HEK293 (cell line): ENCODE measurements around the gene ABHD16A.

Source experiments
- CTCF ChIA-PET: fragments of 350-600 bp; formaldehyde crosslinking; extraction: SDS; loops from one replicate; lab custom pipeline; 2021; ENCODE audit warnings: antibody characterized with exemption; lab: Yijun Ruan, JAX
- POLR2A ChIA-PET: fragments of 300-600 bp; formaldehyde crosslinking; extraction: SDS; loops from one replicate; lab custom pipeline; 2020; ENCODE audit warnings: antibody characterized with exemption, inconsistent platforms; lab: Yijun Ruan, JAX
- H3K27ac ChIP-seq: fragments of 200-500 bp; sonication (Bioruptor generic); 2 replicates; pipeline ENCODE4 v1.5.1; 2014; ENCODE audit warnings: low read depth, low read length, control low read depth, inconsistent platforms; ENCODE audit errors: extremely low read depth
- H3K36me3 ChIP-seq, 2 experiments: fragments of 200-500 bp in 1 of 2; sonication (Bioruptor generic) in 1 of 2; 1 replicate in 1 of 2; 2 replicates in 1 of 2; pipeline ENCODE4 v1.5.1; 2014 to 2017; ENCODE audit warnings: inconsistent platforms in 2 of 2, low read length in 2 of 2; ENCODE audit not compliant: control insufficient read depth in 2 of 2, insufficient read depth in 1 of 2
- H3K4me1 ChIP-seq: fragments of 200-500 bp; sonication (Bioruptor generic); 2 replicates; pipeline ENCODE4 v1.5.1; 2014; ENCODE audit warnings: mild to moderate bottlenecking, low read length, inconsistent platforms; ENCODE audit not compliant: control insufficient read depth, insufficient read depth
- H3K4me3 ChIP-seq: 2 replicates; pipeline ENCODE4 v1.5.1; 2011; ENCODE audit warnings: low read depth, mild to moderate bottlenecking, control low read depth, low read length, moderate library complexity
- H3K9me3 ChIP-seq: fragments of 200-500 bp; sonication (Bioruptor generic); 2 replicates; pipeline ENCODE4 v1.5.1; 2014; ENCODE audit warnings: low read depth, low read length, inconsistent platforms; ENCODE audit not compliant: control insufficient read depth, insufficient read depth
- BCL11B ChIP-seq: fragments of 450-650 bp; formaldehyde crosslinking; IDR thresholded peaks from 2 replicates; pipeline ENCODE4 v1.5.1; 2016; ENCODE audit warnings: low read depth, missing biosample characterization, missing genetic modification characterization
- GLI2 ChIP-seq: fragments of 450-650 bp; formaldehyde crosslinking; IDR thresholded peaks from 2 replicates; pipeline ENCODE4; 2017; ENCODE audit warnings: missing biosample characterization, missing genetic modification characterization, low read depth, borderline replicate concordance
- GLIS1 ChIP-seq: fragments of 450-650 bp; formaldehyde crosslinking; IDR thresholded peaks from 2 replicates; pipeline ENCODE4 v1.5.1; 2016; ENCODE audit warnings: missing biosample characterization, missing genetic modification characterization
- HOXD13 ChIP-seq: sonication (generic); formaldehyde crosslinking; IDR thresholded peaks from 2 replicates; pipeline ENCODE4 v1.8.0; 2022; ENCODE audit warnings: missing genetic modification reagents, borderline replicate concordance
- KLF10 ChIP-seq: fragments of 450-650 bp; IDR thresholded peaks from 2 replicates; pipeline ENCODE4 v1.5.1; 2018; ENCODE audit warnings: missing biosample characterization, mild to moderate bottlenecking, missing genetic modification characterization
- MZF1 ChIP-seq: fragments of 450-650 bp; formaldehyde crosslinking; IDR thresholded peaks from 2 replicates; pipeline ENCODE4 v1.5.1; 2017; ENCODE audit warnings: missing biosample characterization, missing genetic modification characterization, borderline replicate concordance
- SCRT1 ChIP-seq: fragments of 450-650 bp; formaldehyde crosslinking; IDR thresholded peaks from 2 replicates; pipeline ENCODE4 v1.5.1; 2016; ENCODE audit warnings: missing biosample characterization, missing genetic modification characterization, borderline replicate concordance
- ZIC2 ChIP-seq: fragments of 450-650 bp; formaldehyde crosslinking; IDR thresholded peaks from 2 replicates; pipeline ENCODE4 v1.5.1; 2016; ENCODE audit warnings: missing biosample characterization, missing genetic modification characterization
- ZNF112 ChIP-seq: fragments of 450-650 bp; formaldehyde crosslinking; IDR thresholded peaks from 2 replicates; pipeline ENCODE4 v1.5.0; 2017; ENCODE audit warnings: missing biosample characterization, missing genetic modification characterization
- ZNF2 ChIP-seq: fragments of 450-650 bp; formaldehyde crosslinking; IDR thresholded peaks from 2 replicates; pipeline ENCODE4 v1.5.1; 2016; ENCODE audit warnings: missing biosample characterization, missing genetic modification characterization
- ZNF211 ChIP-seq: fragments of 450-650 bp; formaldehyde crosslinking; IDR thresholded peaks from 2 replicates; pipeline ENCODE4 v1.5.1; 2016; ENCODE audit warnings: low read depth, missing biosample characterization, missing genetic modification characterization
- ZNF350 ChIP-seq: fragments of 450-650 bp; formaldehyde crosslinking; IDR thresholded peaks from 2 replicates; pipeline ENCODE4 v1.5.0; 2017; ENCODE audit warnings: missing biosample characterization, mild to moderate bottlenecking, missing genetic modification characterization
- ZNF354C ChIP-seq: fragments of 450-650 bp; formaldehyde crosslinking; IDR thresholded peaks from 2 replicates; pipeline ENCODE4 v1.5.1; 2016; ENCODE audit warnings: missing biosample characterization, missing genetic modification characterization, low read depth, borderline replicate concordance
- ZNF37A ChIP-seq: fragments of 450-650 bp; IDR thresholded peaks from 2 replicates; pipeline ENCODE4 v1.5.1; 2018; ENCODE audit warnings: missing biosample characterization, missing genetic modification characterization
- ZNF391 ChIP-seq: fragments of 450-650 bp; formaldehyde crosslinking; IDR thresholded peaks from 2 replicates; pipeline ENCODE4 v1.5.1; 2016; ENCODE audit warnings: low read depth, missing biosample characterization, missing genetic modification characterization, borderline replicate concordance
- ZNF423 ChIP-seq: fragments of 450-650 bp; formaldehyde crosslinking; IDR thresholded peaks from 2 replicates; pipeline ENCODE4 v1.5.1; 2016; ENCODE audit warnings: missing biosample characterization, missing genetic modification characterization
- ZNF48 ChIP-seq: fragments of 450-650 bp; formaldehyde crosslinking; IDR thresholded peaks from 2 replicates; pipeline ENCODE4 v1.5.1; 2016; ENCODE audit warnings: missing biosample characterization, missing genetic modification characterization
- ZNF555 ChIP-seq: fragments of 450-650 bp; formaldehyde crosslinking; conservative IDR thresholded peaks from 2 replicates; pipeline ENCODE4 v1.5.1; 2017; ENCODE audit warnings: missing biosample characterization, mild to moderate bottlenecking, missing genetic modification characterization, inconsistent platforms
- ZNF600 ChIP-seq: fragments of 450-650 bp; formaldehyde crosslinking; IDR thresholded peaks from 2 replicates; pipeline ENCODE4 v1.5.1; 2016; ENCODE audit warnings: missing biosample characterization, missing genetic modification characterization
- ZNF664 ChIP-seq: fragments of 450-650 bp; formaldehyde crosslinking; IDR thresholded peaks from 2 replicates; pipeline ENCODE4 v1.5.1; 2016; ENCODE audit warnings: missing biosample characterization, missing genetic modification characterization
- ZNF747 ChIP-seq: fragments of 450-650 bp; formaldehyde crosslinking; IDR thresholded peaks from 2 replicates; pipeline ENCODE4 v1.5.1; 2016; ENCODE audit warnings: missing biosample characterization, missing genetic modification characterization
- ZNF768 ChIP-seq: fragments of 450-650 bp; formaldehyde crosslinking; IDR thresholded peaks from 2 replicates; pipeline ENCODE4 v1.5.1; 2018; ENCODE audit warnings: missing biosample characterization, mild to moderate bottlenecking, missing genetic modification characterization
- TF ChIP-seq, protein P1 (sequence below): fragments of 450-650 bp; formaldehyde crosslinking; IDR thresholded peaks from 2 replicates; pipeline ENCODE4 v1.5.1; 2016; ENCODE audit warnings: missing biosample characterization, missing genetic modification characterization
- TF ChIP-seq, protein P2 (sequence below): fragments of 450-650 bp; formaldehyde crosslinking; IDR thresholded peaks from 2 replicates; pipeline ENCODE4 v1.5.1; 2016; ENCODE audit warnings: missing biosample characterization, missing genetic modification characterization
- TF ChIP-seq, protein P3 (sequence below): fragments of 450-650 bp; formaldehyde crosslinking; IDR thresholded peaks from 2 replicates; pipeline ENCODE4 v1.5.1; 2016; ENCODE audit warnings: missing biosample characterization, missing genetic modification characterization
- TF ChIP-seq, protein P4 (sequence below): fragments of 450-650 bp; formaldehyde crosslinking; IDR thresholded peaks from 2 replicates; pipeline ENCODE4 v1.5.1; 2016; ENCODE audit warnings: missing biosample characterization, missing genetic modification characterization

The ABHD16A gene

DNA sequence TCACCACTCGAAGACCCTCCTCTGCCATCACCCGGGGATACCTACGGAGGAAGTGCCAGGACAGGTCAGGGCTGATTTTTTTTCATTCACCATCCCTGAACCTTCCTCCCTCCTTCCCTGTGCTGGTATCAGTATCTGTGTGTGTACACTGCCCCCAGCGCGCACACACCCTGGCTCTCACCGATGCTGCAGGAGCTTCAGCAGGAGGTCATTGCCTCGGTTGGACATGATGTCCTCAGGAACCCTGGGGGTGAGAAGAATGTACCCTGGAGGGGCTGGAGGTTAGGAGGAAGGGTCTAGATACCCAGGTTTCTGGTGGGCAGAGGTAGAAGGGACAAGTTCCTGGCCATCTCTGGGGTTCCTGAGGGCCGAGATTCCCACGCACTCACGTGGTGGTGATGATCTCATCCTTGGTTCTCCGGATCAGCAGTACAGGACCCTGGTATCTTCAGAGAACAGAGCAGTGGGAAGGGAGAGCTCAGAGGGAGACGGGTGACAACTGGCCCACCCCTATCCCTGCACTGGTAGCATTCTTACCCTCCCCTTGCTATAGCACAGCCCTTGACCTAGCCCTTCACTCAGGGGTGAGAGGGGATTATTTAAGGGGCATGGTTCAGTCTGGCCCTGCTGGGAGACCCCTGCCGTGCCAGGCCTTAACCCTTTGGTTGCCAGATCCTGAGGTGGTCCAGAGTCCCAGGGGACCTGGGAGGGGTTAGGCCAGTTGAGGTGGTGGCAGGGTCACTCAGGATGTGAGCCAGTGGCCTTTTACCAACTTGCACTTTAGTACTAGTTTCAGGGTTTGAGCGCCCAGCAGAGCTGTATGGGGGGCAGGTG is 15.0 kb downstream of the ABHD16A start:
- CTCF ChIA-PET, result interaction anchor here (0.6 to 4.6 kb wide), 5 partner anchors 8 to 82 kb away, joined by 3 to 24 read pairs (median 3); partner anchors contain the start of genes GPANK1 and LY6G5C
- Histone ChIP-seq H3K27ac (no peak overlapping the region), H3K36me3 (peaks cover 0 to 66% of the 10 kb centered on the region in 2 experiments; a peak in 1 of 3 replicates), H3K4me1 (no peaks in the 10 kb centered on the region), H3K4me3 (no peak overlapping the region)
- TF ChIP-seq ZNF600 (tag by site-specific recombination) (peak; percentile 62), ZNF747 (tag by site-specific recombination) (no peak), ZNF768 (tag by site-specific recombination) (no peak), ZNF211 (tag by site-specific recombination) (no peak), SCRT1 (no peak), ZNF354C (no peak), ZIC2 (0 out of 2 replicates have a peak, but pooled peaks have one; percentile 13), ZNF423 (tag by site-specific recombination) (no peak), GLIS1 (tag by site-specific recombination) (no peak), ZNF391 (no peak), ZNF664 (tag by site-specific recombination) (no peak)
- TF ChIP-seq, protein P1, sequence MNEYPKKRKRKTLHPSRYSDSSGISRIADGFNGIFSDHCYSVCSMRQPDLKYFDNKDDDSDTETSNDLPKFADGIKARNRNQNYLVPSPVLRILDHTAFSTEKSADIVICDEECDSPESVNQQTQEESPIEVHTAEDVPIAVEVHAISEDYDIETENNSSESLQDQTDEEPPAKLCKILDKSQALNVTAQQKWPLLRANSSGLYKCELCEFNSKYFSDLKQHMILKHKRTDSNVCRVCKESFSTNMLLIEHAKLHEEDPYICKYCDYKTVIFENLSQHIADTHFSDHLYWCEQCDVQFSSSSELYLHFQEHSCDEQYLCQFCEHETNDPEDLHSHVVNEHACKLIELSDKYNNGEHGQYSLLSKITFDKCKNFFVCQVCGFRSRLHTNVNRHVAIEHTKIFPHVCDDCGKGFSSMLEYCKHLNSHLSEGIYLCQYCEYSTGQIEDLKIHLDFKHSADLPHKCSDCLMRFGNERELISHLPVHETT (tag by site-specific recombination), result no peak
- TF ChIP-seq, protein P2, sequence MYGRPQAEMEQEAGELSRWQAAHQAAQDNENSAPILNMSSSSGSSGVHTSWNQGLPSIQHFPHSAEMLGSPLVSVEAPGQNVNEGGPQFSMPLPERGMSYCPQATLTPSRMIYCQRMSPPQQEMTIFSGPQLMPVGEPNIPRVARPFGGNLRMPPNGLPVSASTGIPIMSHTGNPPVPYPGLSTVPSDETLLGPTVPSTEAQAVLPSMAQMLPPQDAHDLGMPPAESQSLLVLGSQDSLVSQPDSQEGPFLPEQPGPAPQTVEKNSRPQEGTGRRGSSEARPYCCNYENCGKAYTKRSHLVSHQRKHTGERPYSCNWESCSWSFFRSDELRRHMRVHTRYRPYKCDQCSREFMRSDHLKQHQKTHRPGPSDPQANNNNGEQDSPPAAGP (tag by site-specific recombination), result no peak
- TF ChIP-seq, protein P3, sequence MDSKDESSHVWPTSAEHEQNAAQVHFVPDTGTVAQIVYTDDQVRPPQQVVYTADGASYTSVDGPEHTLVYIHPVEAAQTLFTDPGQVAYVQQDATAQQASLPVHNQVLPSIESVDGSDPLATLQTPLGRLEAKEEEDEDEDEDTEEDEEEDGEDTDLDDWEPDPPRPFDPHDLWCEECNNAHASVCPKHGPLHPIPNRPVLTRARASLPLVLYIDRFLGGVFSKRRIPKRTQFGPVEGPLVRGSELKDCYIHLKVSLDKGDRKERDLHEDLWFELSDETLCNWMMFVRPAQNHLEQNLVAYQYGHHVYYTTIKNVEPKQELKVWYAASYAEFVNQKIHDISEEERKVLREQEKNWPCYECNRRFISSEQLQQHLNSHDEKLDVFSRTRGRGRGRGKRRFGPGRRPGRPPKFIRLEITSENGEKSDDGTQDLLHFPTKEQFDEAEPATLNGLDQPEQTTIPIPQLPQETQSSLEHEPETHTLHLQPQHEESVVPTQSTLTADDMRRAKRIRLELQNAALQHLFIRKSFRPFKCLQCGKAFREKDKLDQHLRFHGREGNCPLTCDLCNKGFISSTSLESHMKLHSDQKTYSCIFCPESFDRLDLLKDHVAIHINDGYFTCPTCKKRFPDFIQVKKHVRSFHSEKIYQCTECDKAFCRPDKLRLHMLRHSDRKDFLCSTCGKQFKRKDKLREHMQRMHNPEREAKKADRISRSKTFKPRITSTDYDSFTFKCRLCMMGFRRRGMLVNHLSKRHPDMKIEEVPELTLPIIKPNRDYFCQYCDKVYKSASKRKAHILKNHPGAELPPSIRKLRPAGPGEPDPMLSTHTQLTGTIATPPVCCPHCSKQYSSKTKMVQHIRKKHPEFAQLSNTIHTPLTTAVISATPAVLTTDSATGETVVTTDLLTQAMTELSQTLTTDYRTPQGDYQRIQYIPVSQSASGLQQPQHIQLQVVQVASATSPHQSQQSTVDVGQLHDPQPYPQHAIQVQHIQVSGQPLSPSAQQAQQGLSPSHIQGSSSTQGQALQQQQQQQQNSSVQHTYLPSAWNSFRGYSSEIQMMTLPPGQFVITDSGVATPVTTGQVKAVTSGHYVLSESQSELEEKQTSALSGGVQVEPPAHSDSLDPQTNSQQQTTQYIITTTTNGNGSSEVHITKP (tag by site-specific recombination), result peak; percentile 50; the same call in 1 of the 2 replicates
- TF ChIP-seq, all 188 proteins: peak for 3
- H3K9me3 ChIP-seq, result no peaks in the 10 kb centered on the region
- POLR2A ChIA-PET, result interaction anchor here (0.5 to 1.4 kb wide), 6 partner anchors 15 to 440 kb away, joined by 3 to 10 read pairs (median 4); partner anchors contain the start of genes ABHD16A, ATF6B and HSPA1B

DNA sequence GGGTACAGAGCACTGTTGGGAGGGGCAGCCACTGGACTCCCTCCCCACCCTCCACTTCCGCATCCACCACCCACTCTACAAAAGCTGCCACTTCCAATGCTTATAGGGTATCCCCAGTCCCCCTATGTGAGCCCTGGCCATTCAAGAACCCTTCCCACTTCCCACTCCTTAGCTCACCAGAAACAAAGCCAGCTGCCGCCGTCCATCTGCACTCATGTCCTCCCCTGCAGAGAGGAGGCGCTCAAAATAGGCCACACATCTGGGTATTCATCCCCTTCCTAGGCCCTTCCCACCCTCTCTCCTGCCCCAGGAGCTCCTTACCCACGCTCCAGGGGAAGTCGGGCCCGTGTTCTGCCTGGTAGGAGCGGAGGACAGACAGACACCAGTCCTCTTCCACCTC is 15.8 kb downstream of the ABHD16A start:
- no peak overlapping the region for H3K27ac ChIP-seq
- CTCF ChIA-PET, result interaction anchor here (0.6 kb wide), 1 partner anchor 22 kb away, joined by 3 read pairs; the partner anchor contains the start of gene GPANK1
- H3K9me3 ChIP-seq, result no peaks in the 10 kb centered on the region
- POLR2A ChIA-PET, result interaction anchor here (0.5 to 1.4 kb wide), 6 partner anchors 16 to 441 kb away, joined by 3 to 10 read pairs (median 4); partner anchors contain the start of genes ABHD16A, ATF6B and HSPA1B
- no peaks in the 10 kb centered on the region for H3K4me1 ChIP-seq
- peaks cover 0 to 60% of the 10 kb centered on the region in 2 experiments; a peak in 1 of 3 replicates for H3K36me3 ChIP-seq
- no peak overlapping the region for H3K4me3 ChIP-seq
- TF ChIP-seq ZNF423 (tag by site-specific recombination), result no peak
- no peak for TF ChIP-seq ZNF37A
- TF ChIP-seq, protein P4, sequence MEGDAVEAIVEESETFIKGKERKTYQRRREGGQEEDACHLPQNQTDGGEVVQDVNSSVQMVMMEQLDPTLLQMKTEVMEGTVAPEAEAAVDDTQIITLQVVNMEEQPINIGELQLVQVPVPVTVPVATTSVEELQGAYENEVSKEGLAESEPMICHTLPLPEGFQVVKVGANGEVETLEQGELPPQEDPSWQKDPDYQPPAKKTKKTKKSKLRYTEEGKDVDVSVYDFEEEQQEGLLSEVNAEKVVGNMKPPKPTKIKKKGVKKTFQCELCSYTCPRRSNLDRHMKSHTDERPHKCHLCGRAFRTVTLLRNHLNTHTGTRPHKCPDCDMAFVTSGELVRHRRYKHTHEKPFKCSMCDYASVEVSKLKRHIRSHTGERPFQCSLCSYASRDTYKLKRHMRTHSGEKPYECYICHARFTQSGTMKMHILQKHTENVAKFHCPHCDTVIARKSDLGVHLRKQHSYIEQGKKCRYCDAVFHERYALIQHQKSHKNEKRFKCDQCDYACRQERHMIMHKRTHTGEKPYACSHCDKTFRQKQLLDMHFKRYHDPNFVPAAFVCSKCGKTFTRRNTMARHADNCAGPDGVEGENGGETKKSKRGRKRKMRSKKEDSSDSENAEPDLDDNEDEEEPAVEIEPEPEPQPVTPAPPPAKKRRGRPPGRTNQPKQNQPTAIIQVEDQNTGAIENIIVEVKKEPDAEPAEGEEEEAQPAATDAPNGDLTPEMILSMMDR (tag by site-specific recombination), result no peak
- no peak for TF ChIP-seq ZNF350 (tag by site-specific recombination)
- TF ChIP-seq ZNF112 (tag by site-specific recombination), result no peak
- no peak for TF ChIP-seq MZF1
- no peak for TF ChIP-seq BCL11B
- no peak for TF ChIP-seq GLI2 (tag by site-specific recombination)
- no peak for TF ChIP-seq ZNF2 (tag by site-specific recombination)
- no peak for TF ChIP-seq ZNF48
- no peak for TF ChIP-seq HOXD13
- TF ChIP-seq KLF10 (tag by site-specific recombination), result no peak
- no peak for TF ChIP-seq ZNF555 (tag by site-specific recombination)
